HG02759 (cell line): ENCODE results near the gene LETMD1.
A peak's percentile ranks its signal among the peaks of the same experiment; 100 is the strongest.
"Not testable (repeated sequence)": the region's sequence is repeated elsewhere in the genome, so short reads cannot be mapped to it uniquely, and the experiment has no call there.

ENCODE experiments used
- ATAC-seq: cut with Tn5 transposase; IDR thresholded peaks from one replicate; pipeline ENCODE4 v1.9.1; 2021; ENCODE audit warnings: mild to moderate bottlenecking, moderate library complexity; ENCODE audit not compliant: unreplicated experiment

The LETMD1 gene

DNA sequence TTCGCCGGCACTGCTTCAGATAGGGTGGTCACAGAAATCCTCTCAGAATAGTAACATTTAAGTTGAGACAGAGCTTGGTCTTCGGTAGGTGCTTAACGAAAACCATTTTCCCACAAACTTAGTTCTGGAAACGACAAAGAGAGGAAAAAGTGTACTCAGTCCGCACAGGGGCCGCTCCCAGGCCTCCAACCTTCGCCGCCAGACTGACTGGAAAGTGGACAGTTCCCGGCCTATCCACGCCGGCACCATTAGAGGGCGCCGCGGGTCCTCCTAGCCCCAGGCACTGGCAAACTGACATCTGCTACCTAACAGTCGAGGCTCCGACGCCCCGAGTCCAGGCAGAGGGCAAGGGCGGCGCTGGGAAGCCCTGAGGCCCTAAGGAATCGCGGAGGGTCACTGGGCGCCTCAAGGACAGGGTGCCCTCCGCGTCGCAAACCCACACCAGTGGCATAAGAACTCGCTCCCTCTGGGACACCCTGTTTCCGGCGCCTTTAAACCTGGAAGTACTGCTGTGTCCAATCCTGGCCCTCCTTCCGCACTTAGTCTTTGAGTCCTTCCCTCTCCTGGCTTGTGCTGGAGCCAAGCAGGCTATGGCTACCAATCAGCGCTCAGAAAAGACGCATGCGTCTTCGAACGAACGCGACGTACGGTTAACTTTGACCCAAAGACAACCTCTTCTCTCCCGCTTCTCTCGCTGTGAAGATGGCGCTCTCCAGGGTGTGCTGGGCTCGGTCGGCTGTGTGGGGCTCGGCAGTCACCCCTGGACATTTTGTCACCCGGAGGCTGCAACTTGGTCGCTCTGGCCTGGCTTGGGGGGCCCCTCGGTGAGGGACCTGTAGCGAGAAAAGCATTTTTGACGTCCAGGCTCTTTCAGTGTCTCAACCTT, at the start of gene LETMD1:
Gene LETMD1, plus strand, starts transcription at position 673 of the 886 bp plus-strand sequence. Its CDS starts 30 bp downstream, at position 703.
- peak; percentile 97 for ATAC-seq

DNA sequence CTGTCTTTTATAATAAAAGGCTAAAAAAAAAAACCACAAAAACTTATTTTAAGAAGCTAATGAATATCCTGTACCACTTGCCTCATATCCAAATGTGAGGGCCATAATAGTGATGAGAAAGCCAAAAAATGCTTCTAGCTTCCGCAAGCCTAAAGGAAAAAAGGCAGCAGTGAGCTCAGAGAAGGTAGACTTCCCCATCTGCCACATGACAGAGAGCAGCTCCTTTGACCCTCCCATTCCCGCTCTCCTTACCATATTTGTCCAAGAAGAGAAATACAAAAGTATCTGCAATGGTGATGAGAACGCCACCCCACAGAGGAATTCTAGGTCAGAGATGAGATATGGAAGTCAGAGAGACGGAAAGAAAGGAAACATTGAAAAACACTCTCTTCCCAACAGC, 49.0 kb upstream of the LETMD1 start:
- no peak for ATAC-seq

- no peak for ATAC-seq
These were observed 47.9 kb upstream of the LETMD1 start for GRCh38 chr12:51000245-51000644.

GRCh38 chr12:51001799-51002198, 46.3 kb upstream of the LETMD1 start:
- ATAC-seq: no peak

DNA sequence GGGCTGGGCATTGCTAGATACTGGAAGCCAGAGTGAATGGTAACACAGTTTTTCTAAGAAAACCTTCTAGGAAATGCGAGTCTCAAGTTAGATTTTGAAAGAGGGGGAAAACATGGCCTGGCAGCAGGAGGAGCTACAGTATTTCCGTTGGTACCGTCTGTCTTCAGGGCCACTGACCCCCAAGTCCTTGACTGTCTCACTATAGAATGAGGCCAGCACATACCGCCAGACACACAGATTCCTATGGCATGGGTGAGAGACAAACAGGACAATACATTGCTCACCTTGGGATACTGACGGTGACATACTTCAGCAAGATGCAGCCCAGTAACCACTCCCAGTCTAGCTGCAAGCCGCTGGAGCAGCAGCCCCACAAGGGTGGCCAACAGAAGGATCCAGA, 43.6 kb upstream of the LETMD1 start:
- no peak for ATAC-seq

DNA sequence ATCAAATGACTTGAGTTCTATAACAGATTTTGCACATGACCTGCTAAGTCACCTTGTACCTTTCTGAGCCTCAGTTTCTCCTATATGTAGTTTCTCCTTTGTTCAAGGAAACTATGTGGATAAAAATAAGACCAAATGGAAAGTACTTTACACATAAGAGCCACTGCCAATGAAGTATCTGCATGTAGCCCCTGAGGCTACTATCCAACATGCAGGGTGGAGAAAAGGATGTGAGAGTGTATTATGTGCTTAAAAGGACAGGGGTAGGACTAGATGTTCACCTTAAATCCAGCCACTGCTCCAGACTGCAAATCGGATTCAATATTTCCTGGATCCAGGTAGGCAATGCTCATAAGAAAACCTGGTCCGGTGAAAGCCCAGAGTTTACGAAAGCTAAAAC, 43.1 kb upstream of the LETMD1 start:
- no peak for ATAC-seq

DNA sequence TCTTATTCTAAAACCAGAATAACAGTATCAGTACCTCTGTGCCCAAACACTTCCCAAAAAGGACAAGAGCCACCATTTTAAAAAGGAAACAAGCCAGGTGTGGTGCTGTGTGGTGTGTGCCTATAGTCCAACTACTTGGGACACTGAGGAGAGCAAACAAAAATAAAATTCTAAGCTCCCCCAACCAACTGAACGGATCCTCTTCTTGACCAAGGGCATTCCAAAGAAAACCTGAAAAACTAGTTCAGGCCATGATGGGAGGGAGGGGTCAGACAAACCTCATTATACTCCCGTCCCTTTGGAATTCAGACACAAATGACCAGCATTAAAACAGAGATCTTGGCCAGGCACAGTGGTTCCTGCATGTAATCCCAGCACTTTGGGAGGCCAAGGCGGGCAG, 42.5 kb upstream of the LETMD1 start:
- ATAC-seq: no peak

DNA sequence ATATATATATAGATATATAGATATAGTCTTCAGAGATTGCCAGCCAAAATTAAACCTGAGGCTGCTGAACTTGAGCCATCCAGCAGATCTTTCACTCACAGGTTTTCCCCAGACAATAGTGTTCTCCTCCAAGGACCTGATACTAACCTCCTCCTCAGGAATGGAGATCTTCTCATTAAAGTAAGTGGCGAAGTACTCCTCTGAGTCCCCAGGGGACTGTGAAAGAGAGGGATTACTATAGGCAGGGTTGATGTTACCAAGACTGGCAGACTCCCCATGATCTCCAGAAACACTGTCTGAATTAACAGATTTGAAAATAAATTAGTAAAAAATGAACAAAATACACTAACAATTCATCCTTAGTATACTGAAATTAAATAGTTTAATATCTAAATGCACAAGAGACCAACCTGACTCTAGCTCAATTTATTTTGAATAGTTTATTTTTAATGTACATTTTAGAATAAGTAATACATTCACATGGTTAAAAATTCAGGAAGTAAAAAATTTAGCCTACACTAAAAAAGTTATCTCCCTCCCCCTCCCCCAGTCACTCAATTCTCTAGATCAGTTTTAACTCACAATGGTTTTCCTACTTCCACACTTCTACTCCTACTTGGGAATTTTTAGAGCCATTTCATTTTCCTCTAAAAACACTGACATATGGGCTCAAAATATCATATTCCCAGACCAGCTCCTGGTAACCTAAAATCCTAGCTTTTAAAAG, 39.6 kb upstream of the LETMD1 start:
- no peak for ATAC-seq

DNA sequence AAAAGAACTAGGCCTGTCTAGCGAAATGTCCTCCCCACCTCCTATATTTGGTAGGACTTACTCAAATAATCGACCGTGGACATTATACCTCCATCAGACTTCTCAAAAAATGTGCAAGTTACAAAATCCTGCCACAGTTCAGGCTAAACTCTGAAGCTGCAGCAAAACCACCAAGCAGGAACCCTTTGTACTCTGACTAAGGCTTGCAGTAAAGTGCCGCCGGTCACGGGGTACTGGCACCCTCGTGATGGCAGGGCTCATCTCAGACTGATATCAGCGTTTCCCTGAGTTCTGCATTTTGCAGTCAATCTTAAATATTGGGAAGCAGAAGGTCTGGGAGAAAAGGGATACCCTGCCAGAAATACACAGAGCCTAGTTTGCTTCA, 39.1 kb upstream of the LETMD1 start:
- no peak for ATAC-seq

GRCh38 chr12:51011955-51012354, 36.2 kb upstream of the LETMD1 start:
- ATAC-seq: no peak

- ATAC-seq: no peak
These were observed 35.4 kb upstream of the LETMD1 start for GRCh38 chr12:51012570-51013236.

DNA sequence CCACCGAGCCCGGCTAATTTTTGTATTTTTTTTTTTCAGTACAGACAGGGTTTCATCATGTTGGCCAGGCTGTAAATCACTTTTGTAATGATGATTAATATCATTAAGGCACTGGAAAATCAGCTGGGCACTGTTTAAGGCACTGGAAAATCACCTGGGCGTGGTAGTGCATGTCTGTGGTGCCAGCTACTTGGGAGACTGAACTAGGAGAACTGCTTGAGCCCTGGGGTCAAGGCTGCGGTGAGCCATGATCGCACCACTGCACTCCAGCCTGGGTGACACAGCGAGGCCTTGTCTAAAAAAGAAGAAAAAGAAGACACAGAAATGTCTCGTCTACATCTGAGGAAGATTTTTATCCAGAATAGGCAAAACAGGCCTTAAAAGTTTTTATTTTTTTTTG, 34.7 kb upstream of the LETMD1 start:
- ATAC-seq: no peak

DNA sequence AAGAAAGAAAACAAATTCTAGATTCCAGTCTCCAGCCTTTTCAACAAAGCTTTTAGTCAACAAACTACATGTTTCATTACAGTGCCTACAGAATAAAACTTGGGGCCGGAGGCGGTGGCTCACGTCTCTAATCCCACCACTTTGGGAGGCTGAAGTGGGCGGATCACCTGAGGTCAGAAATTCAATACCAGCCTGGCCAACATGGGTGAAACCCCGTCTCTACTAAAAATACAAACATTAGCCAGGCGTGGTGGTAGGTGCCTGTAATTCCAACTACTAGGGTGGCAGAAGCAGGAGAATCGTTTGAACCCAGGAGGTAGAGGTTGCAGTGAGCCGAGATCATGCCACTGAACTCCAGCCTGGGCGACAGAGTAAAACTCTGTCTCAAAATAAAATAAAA, 33.7 kb upstream of the LETMD1 start:
- ATAC-seq: not testable (repeated sequence)

DNA sequence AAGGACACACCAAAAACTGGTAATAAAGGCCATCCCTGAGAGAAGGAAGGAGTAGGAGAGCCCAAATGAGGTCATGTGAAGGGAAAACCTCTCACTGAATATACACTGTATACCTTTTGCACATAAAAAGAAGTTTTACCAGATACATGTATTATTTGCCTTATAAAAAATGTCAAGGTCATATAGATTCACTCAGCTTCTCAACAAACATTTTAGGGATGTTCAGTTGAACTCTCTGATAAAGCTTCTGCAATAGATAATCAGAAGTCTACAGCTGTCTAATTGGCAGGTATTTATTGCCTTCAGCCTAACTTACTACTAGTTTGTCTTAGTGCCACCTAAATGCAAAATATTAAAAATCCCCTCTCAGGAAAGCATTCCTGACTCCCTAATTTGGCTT, 30.7 kb upstream of the LETMD1 start:
- no peak for ATAC-seq

GRCh38 chr12:51018956-51019355, 29.2 kb upstream of the LETMD1 start:
- ATAC-seq: no peak

- ATAC-seq: no peak
These were observed 28.2 kb upstream of the LETMD1 start for GRCh38 chr12:51019927-51020326.

DNA sequence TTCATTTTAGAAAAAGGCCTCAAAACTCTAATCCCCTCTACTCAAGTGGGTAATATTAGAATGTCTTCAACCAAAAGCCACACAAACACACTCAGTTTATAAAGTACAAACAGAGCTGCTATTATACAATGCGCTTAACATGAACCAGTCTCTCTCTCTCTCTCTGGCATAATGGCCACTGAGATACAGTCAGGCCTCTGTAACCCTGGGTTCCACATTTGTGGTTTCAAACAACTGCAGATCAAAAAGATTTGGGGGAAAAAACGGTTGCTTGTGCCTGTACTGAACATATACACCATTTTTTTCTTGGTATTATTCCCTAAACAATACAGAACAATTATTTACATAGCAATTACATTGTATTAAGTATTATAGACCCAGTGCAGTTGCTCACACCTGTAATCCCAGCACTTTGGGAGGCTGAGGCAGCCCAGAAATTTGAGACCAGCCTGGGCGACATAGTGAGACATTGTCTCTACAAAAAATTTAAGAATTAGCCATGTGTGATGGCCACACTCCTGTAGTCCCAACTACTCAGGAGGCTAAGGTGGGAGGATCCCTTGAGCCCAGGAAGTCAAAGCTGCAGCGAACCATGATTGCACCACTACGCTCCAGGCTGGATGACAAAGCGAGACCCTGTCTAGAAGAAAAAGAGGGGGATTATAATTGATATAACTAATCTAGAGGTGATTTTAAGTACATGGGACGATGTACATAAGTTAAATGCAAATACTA, 27.5 kb upstream of the LETMD1 start:
- no peak for ATAC-seq

DNA sequence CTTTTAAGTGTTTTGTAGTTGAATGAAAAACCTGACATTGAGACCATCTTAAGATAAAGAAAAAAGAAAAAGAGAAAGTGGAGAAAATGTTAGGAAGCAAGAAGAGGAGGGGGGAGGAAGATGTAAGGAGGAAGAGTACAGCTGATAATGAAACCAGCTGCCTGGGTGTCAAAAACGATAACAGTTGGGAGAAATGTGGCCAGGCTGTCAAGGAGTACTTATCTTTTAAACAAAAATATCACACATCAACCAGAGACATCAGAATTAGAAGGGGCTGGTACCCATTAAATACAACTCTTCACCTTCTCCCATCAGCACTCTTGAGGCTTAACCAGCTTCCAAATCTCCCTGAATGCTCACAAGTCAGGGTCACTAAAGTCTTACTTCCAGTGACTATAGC, 26.4 kb upstream of the LETMD1 start:
- no peak for ATAC-seq

- ATAC-seq: no peak
These were observed 24.3 kb upstream of the LETMD1 start for GRCh38 chr12:51023625-51024382.

GRCh38 chr12:51025338-51025835, 22.7 kb upstream of the LETMD1 start:
- no peak for ATAC-seq
